ENCODE data around the gene ANKRD11.
"Not testable (repeated sequence)": the region's sequence is repeated elsewhere in the genome, so short reads cannot be mapped to it uniquely, and the experiment has no call there.

The ANKRD11 gene

DNA sequence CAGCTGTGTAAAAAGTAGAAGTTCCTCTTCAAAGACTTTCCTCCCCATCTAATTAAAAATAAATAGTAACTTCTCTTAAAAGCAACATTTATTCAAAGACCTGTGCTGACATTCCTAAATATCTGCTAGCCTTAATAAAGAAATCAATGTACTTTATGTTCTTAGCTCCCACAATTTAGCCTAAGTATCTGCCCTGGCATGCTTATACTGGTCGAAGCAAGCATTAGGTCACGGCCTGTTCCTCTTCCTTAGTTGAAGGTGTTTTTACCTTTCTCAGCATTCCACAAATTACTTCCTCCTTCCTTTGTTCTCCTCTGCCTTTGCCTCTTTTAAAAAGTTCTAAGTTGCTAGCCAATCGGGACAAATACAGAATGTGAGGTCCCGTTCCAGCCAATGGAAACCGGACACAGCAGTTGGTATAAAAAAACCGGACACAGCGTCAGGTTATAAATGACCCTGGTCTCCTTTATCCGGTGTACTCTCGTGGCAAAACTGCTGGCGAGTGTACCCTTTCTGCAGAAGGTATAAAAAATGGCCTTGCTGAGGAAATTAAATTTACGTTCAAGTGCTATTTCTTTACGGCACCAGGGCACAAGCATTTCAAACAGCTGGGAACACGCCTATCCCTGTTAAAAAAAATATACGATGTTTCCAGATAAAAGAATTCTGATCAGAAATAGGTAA lies 127.7 kb downstream of the ANKRD11 start:
- DNase-seq: not testable (repeated sequence)

DNA sequence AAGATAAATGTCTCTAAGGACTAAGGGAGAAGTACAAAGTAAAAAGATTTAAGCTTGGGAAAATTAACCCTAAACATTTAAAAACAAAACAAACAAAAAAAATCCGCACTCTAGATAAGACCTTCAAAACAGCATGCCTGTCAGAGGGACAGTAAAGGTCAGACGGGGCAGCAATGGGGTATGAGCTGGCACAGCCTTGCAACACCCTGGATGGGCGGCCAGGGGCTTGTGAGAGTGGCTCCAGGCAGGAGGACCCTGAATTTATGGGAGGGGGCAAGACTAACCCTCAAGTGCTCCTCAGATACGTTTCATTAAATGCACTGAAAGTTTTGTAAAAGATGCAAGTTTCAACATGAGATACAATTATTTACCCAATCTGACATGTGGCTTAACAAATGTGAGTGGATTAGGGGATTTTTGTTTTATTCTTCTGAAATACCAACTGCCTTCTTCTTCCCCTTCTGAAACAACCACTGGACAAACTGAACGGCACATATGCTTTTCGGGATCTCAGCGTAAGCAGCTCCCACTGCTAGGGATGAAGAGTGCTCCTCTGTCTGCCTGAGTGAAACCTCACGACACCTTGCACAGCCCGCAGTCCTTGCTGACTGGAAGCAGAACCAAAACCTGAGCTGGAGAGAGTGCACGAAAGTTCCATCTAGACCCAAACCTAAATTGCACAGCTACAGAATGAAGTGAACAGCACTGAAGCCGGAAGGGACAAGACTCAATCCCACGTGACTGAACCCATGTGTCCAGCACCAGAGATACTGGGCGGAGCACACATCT lies 128.4 kb downstream of the ANKRD11 start:
- no peak for DNase-seq

DNA sequence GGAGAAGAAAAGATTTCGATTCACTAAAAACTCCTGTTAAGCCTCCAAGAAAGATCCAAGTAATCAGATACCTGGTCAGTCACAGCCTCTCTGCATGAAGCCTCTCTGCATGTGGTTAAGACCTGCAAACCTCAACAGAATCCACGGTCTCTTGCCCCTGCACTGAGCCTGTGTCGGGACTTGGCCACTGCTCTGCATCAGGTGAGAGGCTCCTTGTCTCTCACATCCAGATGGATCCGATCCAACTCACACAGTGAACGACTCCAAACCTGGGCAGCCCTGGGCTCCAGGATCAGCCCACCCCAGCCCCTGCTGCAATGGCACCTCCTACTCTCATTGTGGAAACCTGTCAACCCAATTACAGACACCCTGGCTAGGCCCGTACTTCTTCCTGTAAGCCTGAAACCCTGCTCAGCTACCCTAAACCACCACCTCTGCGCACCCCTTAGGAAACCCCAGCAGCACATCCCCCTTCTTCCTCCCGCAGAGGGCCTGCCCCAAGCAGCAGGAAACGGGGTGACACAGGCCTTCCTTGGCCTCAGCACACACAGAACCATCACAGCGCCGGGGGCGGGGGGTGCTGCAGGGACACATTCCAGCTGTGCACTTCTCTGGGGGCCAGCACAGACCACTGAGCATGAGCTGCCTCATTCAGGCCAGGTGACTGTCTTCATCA lies 129.5 kb downstream of the ANKRD11 start:
- DNase-seq: no peak

DNA sequence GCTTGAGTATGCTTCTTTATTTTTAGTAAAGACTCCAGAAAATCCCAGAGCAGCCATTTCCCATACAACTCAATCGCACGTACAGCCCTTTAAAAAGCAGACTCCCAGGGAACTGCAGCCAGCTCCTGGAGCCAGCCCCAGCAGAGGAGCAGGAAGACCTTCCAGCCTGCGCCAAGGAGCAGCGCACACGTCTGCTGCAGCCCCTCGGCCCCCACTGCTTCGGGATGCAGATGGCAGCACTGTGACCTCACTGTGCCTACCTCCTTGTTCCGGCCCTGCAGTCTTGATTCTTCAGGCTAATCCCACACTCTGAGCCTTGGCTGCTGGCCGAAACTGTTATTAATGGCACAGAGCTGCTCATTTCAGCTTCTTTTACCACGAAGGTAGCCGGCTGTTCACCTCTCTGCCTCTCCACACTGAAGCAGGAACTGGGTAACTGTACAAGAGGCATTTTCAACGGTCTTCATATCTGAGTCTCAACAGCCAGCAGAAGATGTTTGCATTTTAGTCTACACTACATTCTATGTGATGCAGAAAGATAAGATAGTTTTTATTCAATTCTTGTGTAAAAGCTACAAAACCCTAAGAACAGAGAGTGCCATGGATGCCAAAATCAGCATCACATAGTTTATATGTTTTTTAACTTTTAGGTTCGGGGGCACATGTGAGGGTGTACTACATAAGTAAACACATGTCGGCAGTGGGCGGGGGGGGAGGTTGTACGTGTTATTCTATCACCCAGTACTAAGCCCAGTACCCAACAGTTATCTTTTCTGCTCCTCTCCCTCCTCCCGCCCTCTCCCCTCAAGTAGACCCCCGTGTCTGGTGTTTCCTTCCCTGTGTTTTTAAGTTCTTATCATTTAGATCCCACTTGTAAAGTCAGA lies 130.9 kb downstream of the ANKRD11 start:
- no peak for DNase-seq

DNA sequence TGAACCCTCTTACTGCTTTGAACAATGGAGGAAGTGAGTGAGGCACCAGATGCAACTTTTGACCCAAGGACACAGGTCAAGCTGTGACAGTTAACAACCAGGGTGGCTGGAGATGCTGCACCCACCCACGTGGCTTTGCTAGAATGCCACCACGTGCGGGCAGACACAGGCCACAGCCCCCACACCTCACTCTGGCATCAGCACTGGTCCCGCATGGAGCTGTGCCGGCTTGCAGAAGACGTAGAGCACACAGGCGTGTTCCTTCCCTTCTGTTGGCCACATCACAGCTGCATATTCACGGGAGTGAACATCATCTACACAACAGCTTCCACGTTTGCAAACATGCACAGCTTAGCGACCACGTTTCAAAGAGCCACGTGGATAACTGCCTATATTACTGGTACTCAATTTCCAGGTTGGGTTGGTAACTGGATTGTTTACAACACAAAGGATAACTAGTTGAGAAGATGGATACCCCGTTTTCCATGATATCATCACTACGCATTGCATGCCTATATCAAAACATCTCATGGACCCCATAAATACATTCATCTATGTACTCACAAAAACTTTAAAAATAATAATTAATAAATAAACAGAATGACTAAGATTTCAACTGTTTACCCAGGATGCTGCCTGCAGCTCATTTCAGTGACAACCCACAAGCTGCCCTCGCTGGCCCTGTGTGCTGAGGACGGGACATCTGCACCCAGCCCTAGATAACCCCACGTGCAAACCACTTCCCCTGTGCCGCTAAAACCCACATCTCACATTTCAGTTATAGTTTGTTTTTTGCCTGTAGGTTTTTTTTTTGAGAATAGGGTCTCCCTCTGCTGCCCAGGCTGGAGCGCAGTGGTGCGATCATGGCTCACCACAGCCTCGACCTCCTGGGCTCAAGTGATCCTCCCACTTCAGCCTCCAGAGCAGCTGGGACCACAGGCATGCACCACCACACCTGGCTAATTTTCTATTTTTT lies 132.0 kb downstream of the ANKRD11 start:
- no peak for DNase-seq

DNA sequence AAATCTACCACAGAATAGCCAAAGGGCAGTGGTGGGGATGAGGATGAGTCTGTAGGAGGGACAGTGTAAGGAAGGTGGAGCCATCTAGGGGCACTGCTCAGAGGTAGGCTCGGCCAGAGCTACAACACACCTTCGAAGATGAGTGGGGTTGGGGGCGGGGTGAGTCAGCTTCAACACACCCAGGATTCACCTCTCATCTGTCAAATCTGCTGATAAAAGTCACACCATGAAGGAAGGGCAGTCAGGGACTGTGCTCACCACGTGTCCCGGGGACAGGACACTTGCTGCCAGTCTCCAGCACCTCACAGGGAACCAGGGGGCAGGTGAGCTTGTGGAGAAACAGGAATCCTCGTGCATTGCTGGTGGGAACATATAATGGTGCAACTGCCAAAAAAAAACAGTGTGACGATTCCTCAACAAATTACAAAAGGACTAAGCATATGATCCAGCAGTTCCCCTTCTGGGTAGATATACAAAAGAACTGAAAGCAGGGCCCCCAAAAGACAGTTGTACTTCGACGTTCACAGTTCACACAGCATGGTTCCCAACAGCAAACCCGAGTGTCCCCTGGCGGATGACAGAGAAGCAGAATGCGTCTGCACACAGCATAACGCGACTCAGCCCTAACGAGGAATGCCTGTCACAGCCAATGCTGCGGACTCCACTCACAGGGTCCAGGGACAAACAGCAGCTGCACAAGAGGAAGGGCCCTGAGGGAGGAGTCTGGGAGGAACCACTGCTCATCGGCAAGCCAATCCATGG lies 133.1 kb downstream of the ANKRD11 start:
- no peak for DNase-seq

DNA sequence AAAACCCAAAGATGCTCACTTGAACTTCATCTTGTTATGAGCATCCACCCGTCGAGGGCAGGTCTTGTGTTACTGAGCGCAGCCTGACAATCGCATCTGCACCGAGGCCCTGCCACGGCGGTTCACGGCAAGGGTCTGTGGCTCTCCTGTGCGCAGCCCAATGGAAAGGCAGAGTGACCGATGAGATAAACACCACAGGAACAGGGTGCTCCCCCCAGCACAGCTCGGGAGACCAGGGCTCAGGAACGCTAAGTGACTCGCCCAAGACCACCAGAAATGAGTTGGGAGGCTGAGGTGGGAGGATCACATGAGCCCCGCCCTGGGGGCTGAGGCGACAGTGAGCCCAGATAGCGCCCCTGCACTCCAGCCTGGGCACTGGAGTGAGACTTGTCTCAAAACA lies 134.7 kb downstream of the ANKRD11 start:
- DNase-seq: no peak

DNA sequence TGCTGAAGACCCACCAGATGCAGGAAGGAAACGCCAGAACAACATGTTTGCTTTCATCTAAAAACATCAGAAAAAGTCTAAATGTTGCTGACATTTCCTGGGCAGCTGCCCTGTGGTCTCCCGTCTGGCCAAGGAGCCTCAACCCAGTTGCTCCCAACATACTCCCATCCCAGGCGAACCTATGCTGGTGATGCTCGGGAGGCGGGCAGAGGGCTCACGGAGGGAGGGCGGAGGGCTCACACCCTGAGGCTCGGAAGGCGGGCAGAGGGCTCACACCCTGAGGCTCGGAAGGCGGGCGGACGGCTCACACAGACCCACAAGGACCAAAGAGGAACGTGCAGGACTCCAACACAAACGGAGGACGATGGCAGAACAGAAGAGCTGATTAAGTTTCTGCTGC lies 135.4 kb downstream of the ANKRD11 start:
- DNase-seq: no peak

DNA sequence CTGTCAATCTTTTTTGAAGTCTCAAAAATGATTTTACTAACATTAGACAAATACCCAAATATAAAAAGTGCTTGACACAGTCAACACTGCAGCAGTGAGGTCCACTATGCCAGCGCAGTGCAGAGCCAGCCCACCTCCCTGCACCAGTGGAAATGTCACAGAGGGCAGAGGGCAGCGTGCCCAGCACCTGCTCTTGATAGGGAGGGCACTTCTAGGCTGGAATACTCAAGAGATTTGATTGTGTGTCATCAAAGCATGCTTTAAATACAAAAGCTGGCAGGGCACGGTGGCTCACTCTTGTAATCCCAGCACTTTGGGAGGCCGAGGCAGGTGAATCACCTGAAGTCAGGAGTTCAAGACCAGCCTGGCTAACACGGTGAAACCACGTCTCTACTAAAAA lies 136.0 kb downstream of the ANKRD11 start:
- no peak for DNase-seq

DNA sequence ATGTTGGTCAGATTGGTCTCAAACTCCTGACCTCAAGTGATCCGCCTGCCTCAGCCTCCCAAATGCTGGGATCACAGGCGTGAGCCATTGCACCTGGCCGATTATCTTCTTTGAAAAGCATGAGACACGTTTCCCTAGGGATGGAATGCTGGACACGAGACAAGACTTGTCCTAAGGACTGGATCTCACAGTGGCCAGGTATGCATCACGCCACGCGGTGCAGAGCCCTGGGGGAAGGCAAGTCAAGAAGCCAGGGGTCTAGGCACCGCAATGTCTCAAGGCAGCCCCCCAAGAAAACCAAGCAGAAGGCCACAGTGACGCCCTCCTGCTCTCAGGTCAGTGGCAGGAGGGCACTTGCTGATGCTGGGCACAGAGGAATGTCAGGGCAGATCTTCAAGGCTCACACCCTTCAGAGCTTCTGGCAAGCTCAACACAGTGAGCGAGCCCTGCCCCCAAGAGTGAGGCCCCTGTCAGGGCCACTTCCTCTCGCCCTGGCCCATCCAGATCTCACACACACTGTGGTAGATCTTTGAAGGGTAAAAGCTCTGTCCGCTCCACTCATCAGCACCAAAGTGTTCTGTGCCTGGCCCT lies 138.2 kb downstream of the ANKRD11 start:
- DNase-seq: no peak

DNA sequence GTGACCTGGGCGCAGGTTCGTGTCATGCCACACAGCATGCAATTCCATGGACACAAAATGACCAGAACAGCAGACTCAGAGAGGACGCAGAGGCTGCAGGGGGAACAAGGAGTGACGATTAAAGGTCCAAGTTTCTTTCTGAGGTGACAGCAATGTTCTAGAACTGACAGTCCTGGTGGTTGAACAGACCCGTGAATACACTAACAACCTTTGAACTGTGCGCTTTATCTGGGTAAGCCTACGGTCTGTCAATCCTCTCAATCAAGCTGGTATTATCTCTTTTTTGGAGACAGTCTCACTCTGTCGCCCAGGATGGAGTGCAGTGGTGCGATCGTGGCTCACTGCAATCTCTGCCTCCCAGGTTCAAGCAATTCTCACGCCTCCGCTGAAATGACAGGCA lies 138.7 kb downstream of the ANKRD11 start:
- no peak for DNase-seq

DNA sequence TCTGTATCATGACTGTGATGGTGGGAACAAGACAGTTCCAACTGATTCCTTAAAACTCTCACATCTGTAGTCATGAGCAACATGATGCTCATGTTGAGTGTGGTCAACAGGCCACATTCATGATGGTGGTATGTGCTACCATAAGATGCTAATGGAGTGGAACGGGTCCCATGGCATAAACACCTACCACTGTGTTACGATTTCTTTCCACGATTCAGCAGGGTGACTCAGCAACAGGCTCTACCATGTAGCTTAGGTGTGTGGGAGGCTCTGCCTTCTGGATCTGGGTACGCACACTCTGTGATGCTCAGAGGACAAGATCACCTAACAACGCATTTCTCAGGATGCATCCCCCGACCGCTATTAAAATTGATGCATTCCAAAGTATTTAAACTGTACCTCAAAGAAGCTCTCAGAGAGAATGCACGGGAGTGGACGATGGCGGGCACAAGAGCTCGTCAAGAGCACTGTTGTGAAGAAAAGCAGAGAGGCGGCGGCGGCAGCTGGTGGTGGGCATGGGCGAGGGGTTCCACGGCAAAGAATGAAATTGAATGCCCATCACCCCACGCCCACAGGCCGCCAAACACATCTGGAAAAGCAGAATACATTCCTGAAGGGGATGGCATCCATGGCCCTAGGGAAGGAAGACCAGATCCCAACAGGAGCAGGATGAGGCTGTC lies 139.5 kb downstream of the ANKRD11 start:
- no peak for DNase-seq

DNA sequence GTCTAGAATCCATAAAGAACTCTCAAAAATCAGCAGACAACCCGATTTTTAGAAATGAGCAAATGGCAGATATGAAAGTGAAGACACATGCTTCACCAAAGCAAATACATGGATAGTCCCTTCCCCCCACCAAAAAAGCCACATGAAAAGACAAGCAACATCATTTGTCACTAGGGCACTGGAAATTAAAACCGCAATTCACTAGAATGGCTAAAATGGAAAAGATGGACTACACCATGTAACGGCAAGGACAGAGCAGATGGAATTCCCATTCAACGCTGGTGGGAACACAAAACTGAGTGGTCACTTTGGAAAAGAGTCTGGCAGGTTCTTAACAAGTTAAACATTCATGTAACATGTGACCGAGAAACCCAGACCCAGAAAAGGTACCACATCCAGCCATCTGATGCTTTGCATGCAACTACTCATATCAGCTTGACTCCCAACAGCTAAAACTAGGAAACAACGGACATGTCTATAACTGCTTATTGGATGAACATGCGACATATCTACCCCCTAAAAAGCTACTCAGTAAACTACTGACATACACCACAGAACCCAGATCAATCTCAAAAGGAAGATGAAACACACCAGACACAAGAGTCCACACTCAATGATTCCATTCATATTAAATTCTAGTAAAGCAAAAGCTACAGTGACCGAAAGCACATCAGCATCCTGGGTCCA lies 140.3 kb downstream of the ANKRD11 start:
- no peak for DNase-seq

DNA sequence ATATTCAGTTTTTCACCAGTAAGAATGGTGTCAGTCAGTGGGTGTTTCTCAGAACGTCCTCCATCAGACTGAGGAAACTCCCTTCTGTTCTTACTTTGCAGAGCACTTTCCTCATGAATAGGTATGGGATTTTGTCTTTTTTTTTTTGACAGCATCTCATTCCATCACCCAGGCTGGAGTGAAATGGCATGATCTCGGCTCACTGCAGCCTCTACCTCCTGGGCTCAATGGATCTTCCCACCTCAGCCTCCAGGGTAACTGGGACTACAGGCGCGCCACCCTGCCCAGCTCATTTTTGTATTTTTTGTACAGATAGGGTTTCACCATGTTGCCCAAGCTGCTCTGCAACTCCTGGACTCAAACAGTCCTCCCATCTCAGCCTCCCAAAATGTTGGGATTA lies 142.6 kb downstream of the ANKRD11 start:
- DNase-seq: no peak

DNA sequence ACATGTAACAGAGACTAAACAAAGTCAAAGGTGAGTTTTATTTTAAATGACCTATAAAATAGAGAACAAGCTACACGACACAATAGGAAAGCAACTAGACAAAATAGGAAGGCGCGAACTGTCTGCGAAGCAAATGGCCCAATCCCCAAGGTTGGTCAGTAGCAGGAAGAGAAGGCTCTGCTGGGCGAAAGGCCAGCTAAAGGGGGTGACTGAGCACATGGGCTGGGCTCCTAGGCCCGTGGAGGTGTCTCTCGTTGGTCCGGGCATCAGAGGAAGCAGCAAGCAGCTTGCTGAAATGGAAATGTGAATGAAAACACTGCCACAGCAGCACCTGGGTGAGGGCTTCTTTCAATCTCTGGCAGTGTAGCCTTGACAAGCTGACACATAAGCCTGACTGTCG lies 143.5 kb downstream of the ANKRD11 start:
- DNase-seq: no peak

DNA sequence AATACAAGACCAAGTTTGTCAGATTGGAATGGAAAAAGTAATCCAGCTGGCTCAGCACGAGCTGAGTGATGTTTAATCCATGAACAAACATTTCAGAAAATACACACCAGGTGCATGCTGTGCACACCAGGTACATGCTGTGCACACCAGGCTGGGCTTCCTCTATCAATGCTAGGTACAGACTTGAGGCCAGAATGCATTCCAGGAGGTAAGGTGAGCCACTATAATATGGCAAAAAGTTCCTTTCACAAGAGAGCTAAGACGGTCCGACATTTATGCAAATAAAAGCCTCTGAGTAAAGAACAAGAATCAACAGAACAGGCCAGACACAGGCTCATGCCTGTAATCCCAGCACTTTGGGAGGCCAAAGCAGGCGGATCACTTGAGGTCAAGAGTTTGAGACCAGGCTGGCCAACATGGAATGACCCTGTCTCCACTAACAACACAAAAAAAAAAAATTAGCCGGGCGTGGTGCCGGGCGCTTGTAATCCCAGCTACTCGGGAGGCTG lies 144.7 kb downstream of the ANKRD11 start:
- DNase-seq: peak in 2 of 3 experiments; percentile 29 to 64

DNA sequence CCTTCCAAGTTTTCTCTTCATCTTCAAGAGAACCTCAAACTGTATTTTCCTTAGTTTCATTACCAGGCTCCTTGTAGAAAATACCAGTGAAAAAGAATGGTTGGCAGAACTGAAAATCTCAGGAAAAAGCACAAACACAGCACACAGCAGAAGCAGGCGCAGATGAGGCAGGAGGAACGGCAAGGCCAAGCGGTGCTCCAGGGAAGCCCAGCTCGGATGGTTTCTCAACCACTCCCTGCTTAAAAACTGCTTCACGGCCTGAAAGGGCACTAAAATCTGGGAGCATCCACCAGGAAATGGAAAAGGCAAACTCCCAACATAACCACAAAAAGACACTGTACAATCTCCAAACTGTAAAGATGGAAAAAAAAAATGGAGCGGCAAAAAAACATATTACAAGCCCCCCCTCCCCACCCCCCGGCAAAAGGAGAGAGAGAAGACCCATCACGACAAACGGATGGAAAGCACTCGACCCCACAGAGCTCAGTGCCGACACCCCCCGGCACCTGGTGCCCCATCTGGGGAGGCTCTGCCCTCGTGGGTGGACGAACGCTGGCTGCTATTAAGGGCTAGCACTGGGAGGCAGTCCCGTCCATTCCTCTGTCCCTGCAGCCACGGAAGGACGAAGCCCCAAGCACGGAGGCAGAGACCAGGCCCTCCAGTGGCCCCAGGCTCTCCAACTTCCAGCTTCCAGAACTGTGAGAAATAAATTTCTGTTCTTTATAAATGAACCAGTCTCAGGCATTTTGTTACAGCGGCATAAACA lies 145.3 kb downstream of the ANKRD11 start:
- DNase-seq: no peak

DNA sequence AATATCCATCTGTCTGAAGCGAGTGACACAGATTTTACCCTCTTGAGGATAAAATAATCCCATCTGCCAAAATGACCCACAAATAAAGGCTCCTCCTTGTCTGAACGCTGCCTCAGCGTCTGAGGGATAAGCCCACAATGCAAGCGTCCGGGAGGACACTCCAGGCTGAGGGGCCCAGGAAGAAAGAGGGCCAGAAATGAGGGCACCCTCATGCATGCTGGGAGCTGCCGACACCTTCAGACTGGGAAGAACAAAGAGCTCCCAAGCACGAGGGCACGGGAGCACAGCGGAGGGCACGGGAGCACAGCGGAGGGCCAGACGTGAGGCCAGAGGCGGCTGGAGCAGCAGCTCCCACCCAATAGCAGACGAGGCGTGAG lies 145.9 kb downstream of the ANKRD11 start:
- no peak for DNase-seq
